ENCODE measurements around the gene PHACTR3.
A peak's percentile ranks its signal among the peaks of the same experiment; 100 is the strongest.

PHACTR3 gene

DNA sequence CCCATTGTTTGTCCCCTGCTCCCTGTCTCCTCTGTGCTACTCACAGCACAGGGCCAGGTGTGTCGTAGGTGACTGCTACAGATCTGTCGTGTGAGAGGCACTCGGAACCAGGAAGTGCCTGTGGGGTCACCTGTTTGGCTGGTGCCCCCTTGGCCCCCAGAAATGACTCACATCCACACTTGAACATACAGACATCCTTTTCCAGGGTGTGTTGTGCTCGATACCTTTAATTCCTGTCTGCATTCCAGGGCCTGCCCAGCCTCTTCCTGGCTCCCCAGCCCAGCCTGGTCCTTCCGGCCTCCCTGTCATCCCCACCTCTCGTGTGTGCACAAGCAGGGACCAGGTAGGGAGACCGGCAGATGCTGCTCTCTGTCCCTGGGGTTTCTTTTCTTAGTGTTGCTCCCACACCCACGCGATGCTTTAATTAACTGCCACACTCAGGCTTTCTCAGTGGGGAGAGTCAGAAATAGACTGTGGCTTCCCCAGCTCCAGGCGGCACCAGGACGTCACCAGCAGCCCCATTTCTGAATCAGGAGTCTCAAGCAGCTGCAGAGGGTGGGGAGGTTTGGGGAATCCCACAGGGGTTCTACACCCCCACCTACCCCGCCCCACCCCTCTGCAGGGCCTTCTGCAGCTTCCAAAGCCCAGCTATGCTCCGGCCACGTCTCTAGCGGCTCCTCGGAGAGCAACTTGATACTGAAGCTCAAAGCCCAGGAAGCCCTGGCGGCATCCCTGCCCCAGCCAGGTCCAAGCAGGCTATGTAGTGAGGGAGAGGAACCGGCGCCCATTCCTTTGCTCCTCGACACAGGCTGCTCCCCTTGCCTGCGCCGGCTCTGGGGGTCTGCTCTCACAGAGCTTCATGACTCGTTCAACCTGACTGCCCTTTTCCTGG lies 226.9 kb downstream of the PHACTR3 start:
- Histone ChIP-seq H3K4me1 (ENCODE audit: control insufficient read depth in 2 of 2, insufficient read depth in 2 of 2, low read length in 2 of 2) (peaks cover 6 to 14% of the 10 kb centered on the region in 2 donors), H3K27ac (ENCODE audit: low read depth in 2 of 2, low read length in 2 of 2) (no peak overlapping the region), H3K27me3 (ENCODE audit: control insufficient read depth in 2 of 2, insufficient read depth in 2 of 2, low read length in 2 of 2) (no peaks in the 10 kb centered on the region), H3K4me3 (ENCODE audit: low read length in 2 of 2) (no peak overlapping the region), H3K9ac (ENCODE audit: low read depth in 1 of 2, low read length in 2 of 2) (no peak overlapping the region), H3K9me3 (ENCODE audit: control insufficient read depth in 2 of 2, low read length in 2 of 2) (no peaks in the 10 kb centered on the region), H3K36me3 (ENCODE audit: control insufficient read depth in 2 of 2, insufficient read depth in 2 of 2, low read length in 2 of 2) (no peaks in the 10 kb centered on the region)

- H3K9me3 ChIP-seq (ENCODE audit: control insufficient read depth in 2 of 2, low read length in 2 of 2): no peaks in the 10 kb centered on the region
- no peaks in the 10 kb centered on the region for H3K27me3 ChIP-seq (ENCODE audit: control insufficient read depth in 2 of 2, insufficient read depth in 2 of 2, low read length in 2 of 2)
- no peak overlapping the region for H3K4me3 ChIP-seq (ENCODE audit: low read length in 2 of 2)
- no peaks in the 10 kb centered on the region for H3K36me3 ChIP-seq (ENCODE audit: control insufficient read depth in 2 of 2, insufficient read depth in 2 of 2, low read length in 2 of 2)
- H3K9ac ChIP-seq (ENCODE audit: low read depth in 1 of 2, low read length in 2 of 2): no peak overlapping the region
- no peak overlapping the region for H3K27ac ChIP-seq (ENCODE audit: low read depth in 2 of 2, low read length in 2 of 2)
- H3K4me1 ChIP-seq (ENCODE audit: control insufficient read depth in 2 of 2, insufficient read depth in 2 of 2, low read length in 2 of 2): peaks cover 7 to 17% of the 10 kb centered on the region in 2 donors
These were observed 227.6 kb downstream of the PHACTR3 start for GRCh38 chr20:59831916-59832270.

DNA sequence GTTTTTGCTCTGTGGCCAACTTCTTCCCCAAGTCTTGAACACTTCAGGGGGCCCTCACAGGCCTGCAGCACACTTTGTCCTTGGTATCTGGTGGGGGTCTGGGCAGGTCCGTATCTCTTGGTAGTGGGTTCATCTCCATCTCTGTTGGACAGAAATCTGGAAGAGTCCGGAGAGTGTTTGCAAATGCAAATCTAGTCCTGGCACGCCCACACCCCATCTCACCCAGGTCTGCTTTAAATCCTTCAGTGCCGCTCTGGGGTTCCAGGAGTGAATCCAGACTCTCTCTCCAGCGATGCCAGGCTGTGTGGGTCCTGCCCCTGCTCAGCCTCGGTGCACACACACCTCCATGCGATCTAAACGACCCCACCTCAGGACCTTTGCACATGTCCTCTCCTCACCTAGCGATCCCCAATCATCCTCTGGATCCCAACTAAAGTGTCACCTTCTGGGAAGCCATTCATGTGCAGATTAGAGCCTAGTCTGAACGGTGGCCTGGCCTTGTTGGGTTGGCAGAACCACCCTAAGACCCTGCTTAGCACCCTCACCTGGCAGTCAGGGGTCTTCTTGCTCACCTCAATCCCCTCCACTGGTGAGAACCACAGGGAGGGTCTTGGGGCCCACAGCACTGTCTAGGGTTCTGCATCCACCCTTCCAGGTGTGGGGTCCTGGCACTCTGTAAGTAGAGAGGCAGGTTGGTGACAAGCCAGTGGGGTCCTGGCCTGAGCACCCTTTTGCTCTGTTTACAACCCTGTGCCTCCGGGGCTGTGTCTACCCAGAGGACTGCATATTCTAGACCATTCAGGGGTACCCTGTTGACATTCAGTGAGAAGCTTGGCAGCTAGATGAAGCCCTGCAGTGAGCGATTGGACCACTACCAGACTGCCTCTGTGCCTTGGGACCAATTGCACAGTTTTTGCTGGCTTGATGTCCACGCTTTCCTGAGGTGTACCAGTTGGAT lies 228.3 kb downstream of the PHACTR3 start:
- H3K4me3 ChIP-seq (ENCODE audit: low read length in 2 of 2): no peak overlapping the region
- H3K27me3 ChIP-seq (ENCODE audit: control insufficient read depth in 2 of 2, insufficient read depth in 2 of 2, low read length in 2 of 2): no peaks in the 10 kb centered on the region
- no peaks in the 10 kb centered on the region for H3K36me3 ChIP-seq (ENCODE audit: control insufficient read depth in 2 of 2, insufficient read depth in 2 of 2, low read length in 2 of 2)
- H3K27ac ChIP-seq (ENCODE audit: low read depth in 2 of 2, low read length in 2 of 2): no peak overlapping the region
- peaks cover 7 to 9% of the 10 kb centered on the region in 2 donors for H3K4me1 ChIP-seq (ENCODE audit: control insufficient read depth in 2 of 2, insufficient read depth in 2 of 2, low read length in 2 of 2)
- no peak overlapping the region for H3K9ac ChIP-seq (ENCODE audit: low read depth in 1 of 2, low read length in 2 of 2)
- H3K9me3 ChIP-seq (ENCODE audit: control insufficient read depth in 2 of 2, low read length in 2 of 2): no peaks in the 10 kb centered on the region

GRCh38 chr20:59835057-59835447 lies 230.7 kb downstream of the PHACTR3 start:
- no peak overlapping the region for H3K9ac ChIP-seq (ENCODE audit: low read depth in 1 of 2, low read length in 2 of 2)
- no peaks in the 10 kb centered on the region for H3K27me3 ChIP-seq (ENCODE audit: control insufficient read depth in 2 of 2, insufficient read depth in 2 of 2, low read length in 2 of 2)
- no peak overlapping the region for H3K4me3 ChIP-seq (ENCODE audit: low read length in 2 of 2)
- no peaks in the 10 kb centered on the region for H3K36me3 ChIP-seq (ENCODE audit: control insufficient read depth in 2 of 2, insufficient read depth in 2 of 2, low read length in 2 of 2)
- peaks cover 7 to 9% of the 10 kb centered on the region in 2 donors for H3K4me1 ChIP-seq (ENCODE audit: control insufficient read depth in 2 of 2, insufficient read depth in 2 of 2, low read length in 2 of 2)
- H3K27ac ChIP-seq (ENCODE audit: low read depth in 2 of 2, low read length in 2 of 2): no peak overlapping the region
- H3K9me3 ChIP-seq (ENCODE audit: control insufficient read depth in 2 of 2, low read length in 2 of 2): no peaks in the 10 kb centered on the region

DNA sequence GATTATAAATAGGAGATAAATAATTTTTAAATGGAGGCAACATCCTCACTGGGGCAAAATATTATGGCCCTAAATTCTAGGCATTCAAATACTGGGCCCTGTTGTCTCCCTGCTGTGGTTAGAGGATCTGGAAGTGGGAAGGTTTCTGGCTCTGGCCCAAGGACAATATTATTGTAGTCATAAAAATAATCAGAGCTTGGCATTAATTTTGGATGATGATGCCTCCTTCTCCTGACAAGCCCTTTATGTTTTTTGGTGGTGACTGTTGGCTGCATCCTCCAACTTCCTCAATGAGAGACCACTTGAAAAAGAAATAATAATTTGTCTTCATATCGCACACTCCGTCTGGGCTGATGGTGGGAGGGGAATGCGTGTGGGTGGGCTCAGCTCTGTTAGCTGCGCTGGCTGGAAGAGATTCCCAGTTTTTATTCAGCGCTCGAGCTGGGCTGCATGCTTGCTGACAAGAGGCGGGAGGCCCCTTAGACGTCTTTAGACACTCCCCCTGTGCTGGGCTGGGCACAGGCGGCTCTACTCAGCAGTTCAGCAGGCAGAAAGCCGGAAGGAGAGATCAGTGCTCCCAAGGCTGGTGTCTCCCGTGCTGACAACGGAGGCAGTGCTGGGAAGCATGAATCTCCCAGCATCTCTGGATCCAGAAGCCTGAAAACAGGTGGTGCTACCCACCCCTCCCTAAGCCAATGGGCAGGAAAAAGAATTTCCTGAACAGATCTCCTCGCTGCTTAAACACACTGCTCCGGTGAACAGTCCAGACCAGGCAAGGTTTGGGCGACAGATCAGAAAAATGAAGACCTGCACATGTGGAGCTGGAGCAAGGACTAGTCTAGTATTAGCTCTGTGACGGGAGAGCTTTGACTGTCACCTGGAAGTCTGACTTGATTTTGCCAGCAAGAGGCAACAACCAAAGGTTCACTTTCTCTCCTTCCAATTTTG lies 231.4 kb downstream of the PHACTR3 start:
- Histone ChIP-seq H3K27me3 (ENCODE audit: control insufficient read depth in 2 of 2, insufficient read depth in 2 of 2, low read length in 2 of 2) (no peaks in the 10 kb centered on the region), H3K4me1 (ENCODE audit: control insufficient read depth in 2 of 2, insufficient read depth in 2 of 2, low read length in 2 of 2) (peaks cover 7 to 9% of the 10 kb centered on the region in 2 donors), H3K9me3 (ENCODE audit: control insufficient read depth in 2 of 2, low read length in 2 of 2) (no peaks in the 10 kb centered on the region), H3K9ac (ENCODE audit: low read depth in 1 of 2, low read length in 2 of 2) (peak overlapping the region in 1 of 2 donors; percentile 16), H3K4me3 (ENCODE audit: low read length in 2 of 2) (peak overlapping the region in 1 of 2 donors; percentile 38), H3K27ac (ENCODE audit: low read depth in 2 of 2, low read length in 2 of 2) (no peak overlapping the region), H3K36me3 (ENCODE audit: control insufficient read depth in 2 of 2, insufficient read depth in 2 of 2, low read length in 2 of 2) (no peaks in the 10 kb centered on the region)

GRCh38 chr20:59836767-59837166 lies 232.4 kb downstream of the PHACTR3 start:
- Histone ChIP-seq H3K36me3 (ENCODE audit: control insufficient read depth in 2 of 2, insufficient read depth in 2 of 2, low read length in 2 of 2) (no peaks in the 10 kb centered on the region), H3K27me3 (ENCODE audit: control insufficient read depth in 2 of 2, insufficient read depth in 2 of 2, low read length in 2 of 2) (no peaks in the 10 kb centered on the region), H3K4me3 (ENCODE audit: low read length in 2 of 2) (no peak overlapping the region), H3K9me3 (ENCODE audit: control insufficient read depth in 2 of 2, low read length in 2 of 2) (no peaks in the 10 kb centered on the region), H3K9ac (ENCODE audit: low read depth in 1 of 2, low read length in 2 of 2) (no peak overlapping the region), H3K27ac (ENCODE audit: low read depth in 2 of 2, low read length in 2 of 2) (no peak overlapping the region), H3K4me1 (ENCODE audit: control insufficient read depth in 2 of 2, insufficient read depth in 2 of 2, low read length in 2 of 2) (peaks cover 7 to 9% of the 10 kb centered on the region in 2 donors)

GRCh38 chr20:59837623-59838394 lies 233.5 kb downstream of the PHACTR3 start:
- Histone ChIP-seq H3K27ac (ENCODE audit: low read depth in 2 of 2, low read length in 2 of 2) (no peak overlapping the region), H3K4me3 (ENCODE audit: low read length in 2 of 2) (no peak overlapping the region), H3K4me1 (ENCODE audit: control insufficient read depth in 2 of 2, insufficient read depth in 2 of 2, low read length in 2 of 2) (peaks cover 7 to 9% of the 10 kb centered on the region in 2 donors)

GRCh38 chr20:59839400-59839799 lies 235.1 kb downstream of the PHACTR3 start:
- peaks cover 7 to 9% of the 10 kb centered on the region in 2 donors for H3K4me1 ChIP-seq (ENCODE audit: control insufficient read depth in 2 of 2, insufficient read depth in 2 of 2, low read length in 2 of 2)
- H3K27me3 ChIP-seq (ENCODE audit: control insufficient read depth in 2 of 2, insufficient read depth in 2 of 2, low read length in 2 of 2): no peaks in the 10 kb centered on the region
- no peak overlapping the region for H3K27ac ChIP-seq (ENCODE audit: low read depth in 2 of 2, low read length in 2 of 2)
- H3K9ac ChIP-seq (ENCODE audit: low read depth in 1 of 2, low read length in 2 of 2): no peak overlapping the region
- H3K36me3 ChIP-seq (ENCODE audit: control insufficient read depth in 2 of 2, insufficient read depth in 2 of 2, low read length in 2 of 2): no peaks in the 10 kb centered on the region
- H3K4me3 ChIP-seq (ENCODE audit: low read length in 2 of 2): no peak overlapping the region
- H3K9me3 ChIP-seq (ENCODE audit: control insufficient read depth in 2 of 2, low read length in 2 of 2): no peaks in the 10 kb centered on the region

More at GRCh38 chr20:59837623-59838394, 233.5 kb downstream of the PHACTR3 start:
- Histone ChIP-seq H3K36me3 (ENCODE audit: control insufficient read depth in 2 of 2, insufficient read depth in 2 of 2, low read length in 2 of 2) (no peaks in the 10 kb centered on the region), H3K9ac (ENCODE audit: low read depth in 1 of 2, low read length in 2 of 2) (no peak overlapping the region), H3K27me3 (ENCODE audit: control insufficient read depth in 2 of 2, insufficient read depth in 2 of 2, low read length in 2 of 2) (no peaks in the 10 kb centered on the region), H3K9me3 (ENCODE audit: control insufficient read depth in 2 of 2, low read length in 2 of 2) (no peaks in the 10 kb centered on the region)

DNA sequence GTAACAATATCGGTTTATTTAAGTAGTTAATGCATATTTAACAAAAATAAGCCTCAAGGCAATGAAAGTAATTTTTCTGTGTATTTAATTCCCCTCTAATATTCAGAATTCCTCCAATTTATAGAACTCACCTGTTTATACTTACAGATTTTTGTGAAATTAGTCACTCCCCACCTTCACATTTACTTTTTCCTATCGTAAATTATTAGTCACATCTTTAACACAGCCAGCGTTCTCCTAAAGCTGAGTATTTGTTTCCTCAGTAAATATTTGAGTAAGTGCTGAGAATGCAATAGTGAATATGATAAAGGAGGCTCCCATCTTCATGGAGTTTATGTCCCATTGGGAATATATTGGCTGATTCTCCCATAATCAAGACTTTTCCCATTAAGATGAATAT lies 241.1 kb downstream of the PHACTR3 start:
- no peaks in the 10 kb centered on the region for H3K36me3 ChIP-seq (ENCODE audit: control insufficient read depth in 2 of 2, insufficient read depth in 2 of 2, low read length in 2 of 2)
- no peak overlapping the region for H3K4me3 ChIP-seq (ENCODE audit: low read length in 2 of 2)

More for the DNA sequence above, 241.1 kb downstream of the PHACTR3 start:
- no peaks in the 10 kb centered on the region for H3K4me1 ChIP-seq (ENCODE audit: control insufficient read depth in 2 of 2, insufficient read depth in 2 of 2, low read length in 2 of 2)
- no peaks in the 10 kb centered on the region for H3K9me3 ChIP-seq (ENCODE audit: control insufficient read depth in 2 of 2, low read length in 2 of 2)
- H3K9ac ChIP-seq (ENCODE audit: low read depth in 1 of 2, low read length in 2 of 2): no peak overlapping the region
- H3K27ac ChIP-seq (ENCODE audit: low read depth in 2 of 2, low read length in 2 of 2): no peak overlapping the region
- H3K27me3 ChIP-seq (ENCODE audit: control insufficient read depth in 2 of 2, insufficient read depth in 2 of 2, low read length in 2 of 2): no peaks in the 10 kb centered on the region
